SK-N-SH (cell line): ENCODE measurements around the gene EML5. TPM values are rescaled to one million over a fixed set of nuclear protein-coding genes. Genes with fewer than 3 reads are reported as not detected.

ENCODE experiments used
- CTCF ChIA-PET: fragments of 300-600, 350-600 bp; formaldehyde crosslinking; extraction: SDS; loops from one replicate; lab custom pipeline; 2021; lab: Yijun Ruan, JAX
- POLR2A ChIA-PET: fragments of 350-600 bp; sonication (Branson Sonifier 250); formaldehyde crosslinking; extraction: SDS; loops from one replicate; lab custom pipeline; 2020; ENCODE audit warnings: antibody characterized with exemption, inconsistent platforms; lab: Yijun Ruan, JAX
- DNase-seq: peaks from one replicate; pipeline ENCODE4 v3.0.0; 2012
- H2AFZ ChIP-seq: fragments of 200-600 bp; sonication (generic); 2 replicates; pipeline ENCODE4 v1.8.1; 2016; ENCODE audit warnings: antibody characterized with exemption, mild to moderate bottlenecking, low read depth
- H3F3A ChIP-seq: fragments of 200-600 bp; sonication (generic); replicated peaks from 2 replicates; pipeline ENCODE3; 2016; ENCODE audit warnings: antibody characterized with exemption, mild to moderate bottlenecking; ENCODE audit not compliant: insufficient read depth
- H3K27ac ChIP-seq, 2 experiments: fragments of 200-500 bp in 1 of 2; fragments of 200-600 bp in 1 of 2; sonication (Bioruptor generic) in 1 of 2; sonication (generic), shearing (Covaris generic) in 1 of 2; 2 replicates each; pipeline versions ENCODE4 v1.5.1 to v1.6.1; 2014 to 2016; ENCODE audit warnings: low read depth in 2 of 2, inconsistent platforms in 1 of 2, low read length in 1 of 2, mild to moderate bottlenecking in 1 of 2, mixed read lengths in 1 of 2
- H3K27me3 ChIP-seq: fragments of 200-600 bp; sonication (generic), shearing (Covaris generic); 2 replicates; pipeline ENCODE4 v1.6.1; 2016; ENCODE audit warnings: mixed run types; ENCODE audit not compliant: insufficient read depth
- H3K36me3 ChIP-seq, 2 experiments: fragments of 200-500 bp in 1 of 2; fragments of 200-600 bp in 1 of 2; sonication (Bioruptor generic) in 1 of 2; sonication (generic) in 1 of 2; replicated peaks in 1 of 2; 2 replicates each; pipeline versions ENCODE3 to v1.5.1; 2014 to 2016; ENCODE audit warnings: low read length in 1 of 2, mild to moderate bottlenecking in 1 of 2; ENCODE audit not compliant: insufficient read depth in 2 of 2, control insufficient read depth in 1 of 2
- H3K4me1 ChIP-seq, 2 experiments: fragments of 200-500 bp in 1 of 2; fragments of 200-600 bp in 1 of 2; sonication (Bioruptor generic) in 1 of 2; sonication (generic), shearing (Covaris generic) in 1 of 2; 2 replicates each; pipeline versions ENCODE4 v1.5.1 to v1.6.1; 2014 to 2016; ENCODE audit warnings: low read depth in 1 of 2, low read length in 1 of 2, mixed run types in 1 of 2; ENCODE audit not compliant: insufficient read depth in 2 of 2, control insufficient read depth in 1 of 2
- H3K4me2 ChIP-seq: fragments of 200-600 bp; sonication (generic), shearing (Covaris generic); 2 replicates; pipeline ENCODE4 v1.6.1; 2017; ENCODE audit warnings: mixed run types
- H3K4me3 ChIP-seq, 2 experiments: fragments of 200-500 bp in 1 of 2; fragments of 200-600 bp in 1 of 2; sonication (Bioruptor generic) in 1 of 2; sonication (generic), shearing (Covaris generic) in 1 of 2; 2 replicates each; pipeline versions ENCODE4 v1.5.1 to v1.8.1; 2014 to 2016; ENCODE audit warnings: low read depth in 2 of 2, inconsistent platforms in 1 of 2, low read length in 1 of 2, mild to moderate bottlenecking in 1 of 2, mixed read lengths in 1 of 2, moderate library complexity in 1 of 2
- H3K79me2 ChIP-seq: fragments of 200-600 bp; sonication (generic); 2 replicates; pipeline ENCODE4 v1.8.1; 2017; ENCODE audit warnings: mild to moderate bottlenecking; ENCODE audit not compliant: insufficient read depth
- H3K9ac ChIP-seq: fragments of 200-600 bp; sonication (generic); 2 replicates; pipeline ENCODE4 v1.6.1; 2017; ENCODE audit warnings: mixed run types
- H3K9me2 ChIP-seq: fragments of 200-600 bp; sonication (generic); 2 replicates; pipeline ENCODE4 v1.6.1; 2017; ENCODE audit warnings: mixed run types
- H3K9me3 ChIP-seq: fragments of 200-600 bp; sonication (generic); 2 replicates; pipeline ENCODE4 v1.6.1; 2017; ENCODE audit warnings: mixed run types, mild to moderate bottlenecking, moderate library complexity
- H4K20me1 ChIP-seq: fragments of 200-600 bp; sonication (generic); 2 replicates; pipeline ENCODE4 v1.6.1; 2017; ENCODE audit warnings: mild to moderate bottlenecking, mixed run types; ENCODE audit not compliant: insufficient read depth
- EP300 ChIP-seq, 2 experiments: IDR thresholded peaks; 2 replicates each; pipeline versions ENCODE4 v1.4.0 to v1.6.1; 2012; ENCODE audit warnings: borderline replicate concordance in 1 of 2, low read depth in 1 of 2, low read length in 1 of 2
- GABPA ChIP-seq: IDR thresholded peaks from 2 replicates; pipeline ENCODE4 v1.4.0; 2012; ENCODE audit warnings: low read depth, mild to moderate bottlenecking
- GATA2 ChIP-seq: sonication (generic); formaldehyde crosslinking; IDR thresholded peaks from 2 replicates; pipeline ENCODE4 v1.5.0; 2020; ENCODE audit warnings: mild to moderate bottlenecking, missing genetic modification reagents
- MEF2A ChIP-seq: IDR thresholded peaks from 2 replicates; pipeline ENCODE4 v1.4.0; 2012; ENCODE audit warnings: low read depth, borderline replicate concordance
- NFIC ChIP-seq: IDR thresholded peaks from 2 replicates; pipeline ENCODE4 v1.4.0; 2012; ENCODE audit warnings: borderline replicate concordance
- POLR2AphosphoS5 ChIP-seq: IDR thresholded peaks from 2 replicates; pipeline ENCODE4 v1.6.1; 2012; ENCODE audit warnings: low read depth, low read length
- SIN3A ChIP-seq: IDR thresholded peaks from 2 replicates; pipeline ENCODE4 v1.6.1; 2012; ENCODE audit warnings: low read depth, mild to moderate bottlenecking, low read length, moderate library complexity, borderline replicate concordance
- TAF1 ChIP-seq: IDR thresholded peaks from 2 replicates; pipeline ENCODE4 v1.6.1; 2012; ENCODE audit warnings: low read depth, mild to moderate bottlenecking, low read length, moderate library complexity, borderline replicate concordance
- WGBS: methylation state at CpG from one replicate; pipeline ENCODE4 v1.1.6; 2017; ENCODE audit warnings: low lambda C conversion rate; 5-methylcytosine and 5-hydroxymethylcytosine counted together
- polyA plus RNA-seq, 3 experiments: library from polyadenylated mRNA; depleted of rRNA; stranded (reverse); fragments of >200 nt; gene quantifications; 2 replicates each; pipeline ENCODE4 v1.2.3, GENCODE V29; 2012
- TF ChIP-seq, protein P1 (sequence below): IDR thresholded peaks from 2 replicates; pipeline ENCODE4 v1.4.0; 2012; ENCODE audit warnings: low read depth, borderline replicate concordance
- TF ChIP-seq, protein P2 (sequence below): IDR thresholded peaks from 2 replicates; pipeline ENCODE4 v1.6.1; 2012; ENCODE audit warnings: mild to moderate bottlenecking, low read depth, low read length, moderate library complexity

EML5 gene
- polyA plus RNA-seq, 1 of the 3 experiments (the other 2 are of a cell fraction) = 0.23 TPM

DNA sequence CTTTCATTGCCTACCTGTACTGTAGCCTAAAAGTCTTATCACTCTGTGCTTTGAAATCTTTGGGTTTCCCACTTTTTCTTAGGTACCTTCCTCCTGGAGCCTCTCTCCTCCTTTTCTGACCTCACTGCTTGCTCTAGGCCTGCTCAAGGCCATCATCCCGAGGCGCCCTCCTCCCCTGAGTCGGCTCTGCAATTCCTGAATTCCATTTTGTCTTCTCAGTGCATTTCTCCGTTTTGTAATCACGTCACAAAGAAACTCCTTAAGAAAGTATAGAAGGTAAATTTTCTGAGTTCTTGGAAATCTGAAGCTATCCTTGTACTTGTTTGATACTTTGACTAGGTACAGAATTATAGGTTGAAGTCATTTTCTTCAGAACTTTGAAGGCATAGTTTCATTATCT, 204.7 kb downstream of the EML5 start:
- H3K9me2 ChIP-seq = no peaks in the 10 kb centered on the region
- no peak overlapping the region for H3K4me3 ChIP-seq
- no peaks in the 10 kb centered on the region for H3F3A ChIP-seq
- DNase-seq = no peak
- no peak overlapping the region for H3K4me2 ChIP-seq
- H3K27ac ChIP-seq = no peak overlapping the region
- H3K9me3 ChIP-seq = no peaks in the 10 kb centered on the region
- H3K79me2 ChIP-seq = peaks cover 26% of the 10 kb centered on the region; the same call in 1 of the 2 replicates
- H3K27me3 ChIP-seq = no peaks in the 10 kb centered on the region
- no peaks in the 10 kb centered on the region for H4K20me1 ChIP-seq
- no peaks in the 10 kb centered on the region for H3K4me1 ChIP-seq
- CTCF ChIA-PET = no interaction called here
- H3K9ac ChIP-seq = no peak overlapping the region
- 98% methylated on average over 5 of the region's 5 CpGs for WGBS
- H2AFZ ChIP-seq = no peak overlapping the region
- TF ChIP-seq SIN3A (no peak), GABPA (no peak), NFIC (no peak)
- POLR2A ChIA-PET = no interaction called here
- peaks cover 61 to 80% of the 10 kb centered on the region in 2 experiments for H3K36me3 ChIP-seq

DNA sequence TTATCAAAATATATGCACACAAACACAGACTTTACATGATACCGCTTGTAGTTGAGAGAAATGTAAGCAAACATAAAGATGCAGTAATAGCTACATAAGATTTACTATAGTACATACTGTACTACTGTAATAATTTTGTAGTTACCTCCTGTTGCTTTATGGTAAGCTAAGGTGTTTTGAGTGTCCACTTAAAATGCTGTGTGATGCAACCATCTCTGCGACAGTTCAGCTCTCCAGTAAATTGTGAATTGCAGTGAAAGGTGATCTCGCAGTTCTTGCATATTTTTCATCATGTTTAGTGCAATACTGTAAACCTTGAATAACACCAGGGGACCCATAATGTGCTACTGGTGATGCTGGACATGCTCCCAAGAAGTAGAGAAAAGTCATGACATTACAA, 208.3 kb downstream of the EML5 start:
- H3K9ac ChIP-seq = no peak overlapping the region

More for the DNA sequence above, 208.3 kb downstream of the EML5 start:
- H3K9me3 ChIP-seq = no peaks in the 10 kb centered on the region
- no peak overlapping the region for H3K27ac ChIP-seq
- ChIA-PET POLR2A (no interaction called here), CTCF (interaction anchor here (1.0 to 1.2 kb wide), 2 partner anchors 20 to 29 kb away, joined by 3 read pairs; no protein-coding TSS in a partner anchor)
- H4K20me1 ChIP-seq = no peaks in the 10 kb centered on the region
- 100% methylated on average over 3 of the region's 3 CpGs for WGBS
- H3K36me3 ChIP-seq = peaks cover 69 to 88% of the 10 kb centered on the region in 2 experiments
- H3F3A ChIP-seq = peaks cover 7% of the 10 kb centered on the region
- TF ChIP-seq SIN3A (no peak), POLR2AphosphoS5 (no peak), MEF2A (no peak), EP300 (IDR thresholded peaks at IDR 0.05; ENCODE audit: borderline replicate concordance in 1 of 2, low read depth in 1 of 2, low read length in 1 of 2) (no peak), GATA2 (CRISPR knock-in tag) (no peak), TAF1 (no peak)
- TF ChIP-seq, protein P1, sequence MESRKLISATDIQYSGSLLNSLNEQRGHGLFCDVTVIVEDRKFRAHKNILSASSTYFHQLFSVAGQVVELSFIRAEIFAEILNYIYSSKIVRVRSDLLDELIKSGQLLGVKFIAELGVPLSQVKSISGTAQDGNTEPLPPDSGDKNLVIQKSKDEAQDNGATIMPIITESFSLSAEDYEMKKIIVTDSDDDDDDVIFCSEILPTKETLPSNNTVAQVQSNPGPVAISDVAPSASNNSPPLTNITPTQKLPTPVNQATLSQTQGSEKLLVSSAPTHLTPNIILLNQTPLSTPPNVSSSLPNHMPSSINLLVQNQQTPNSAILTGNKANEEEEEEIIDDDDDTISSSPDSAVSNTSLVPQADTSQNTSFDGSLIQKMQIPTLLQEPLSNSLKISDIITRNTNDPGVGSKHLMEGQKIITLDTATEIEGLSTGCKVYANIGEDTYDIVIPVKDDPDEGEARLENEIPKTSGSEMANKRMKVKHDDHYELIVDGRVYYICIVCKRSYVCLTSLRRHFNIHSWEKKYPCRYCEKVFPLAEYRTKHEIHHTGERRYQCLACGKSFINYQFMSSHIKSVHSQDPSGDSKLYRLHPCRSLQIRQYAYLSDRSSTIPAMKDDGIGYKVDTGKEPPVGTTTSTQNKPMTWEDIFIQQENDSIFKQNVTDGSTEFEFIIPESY = no peak
- TF ChIP-seq, protein P2, sequence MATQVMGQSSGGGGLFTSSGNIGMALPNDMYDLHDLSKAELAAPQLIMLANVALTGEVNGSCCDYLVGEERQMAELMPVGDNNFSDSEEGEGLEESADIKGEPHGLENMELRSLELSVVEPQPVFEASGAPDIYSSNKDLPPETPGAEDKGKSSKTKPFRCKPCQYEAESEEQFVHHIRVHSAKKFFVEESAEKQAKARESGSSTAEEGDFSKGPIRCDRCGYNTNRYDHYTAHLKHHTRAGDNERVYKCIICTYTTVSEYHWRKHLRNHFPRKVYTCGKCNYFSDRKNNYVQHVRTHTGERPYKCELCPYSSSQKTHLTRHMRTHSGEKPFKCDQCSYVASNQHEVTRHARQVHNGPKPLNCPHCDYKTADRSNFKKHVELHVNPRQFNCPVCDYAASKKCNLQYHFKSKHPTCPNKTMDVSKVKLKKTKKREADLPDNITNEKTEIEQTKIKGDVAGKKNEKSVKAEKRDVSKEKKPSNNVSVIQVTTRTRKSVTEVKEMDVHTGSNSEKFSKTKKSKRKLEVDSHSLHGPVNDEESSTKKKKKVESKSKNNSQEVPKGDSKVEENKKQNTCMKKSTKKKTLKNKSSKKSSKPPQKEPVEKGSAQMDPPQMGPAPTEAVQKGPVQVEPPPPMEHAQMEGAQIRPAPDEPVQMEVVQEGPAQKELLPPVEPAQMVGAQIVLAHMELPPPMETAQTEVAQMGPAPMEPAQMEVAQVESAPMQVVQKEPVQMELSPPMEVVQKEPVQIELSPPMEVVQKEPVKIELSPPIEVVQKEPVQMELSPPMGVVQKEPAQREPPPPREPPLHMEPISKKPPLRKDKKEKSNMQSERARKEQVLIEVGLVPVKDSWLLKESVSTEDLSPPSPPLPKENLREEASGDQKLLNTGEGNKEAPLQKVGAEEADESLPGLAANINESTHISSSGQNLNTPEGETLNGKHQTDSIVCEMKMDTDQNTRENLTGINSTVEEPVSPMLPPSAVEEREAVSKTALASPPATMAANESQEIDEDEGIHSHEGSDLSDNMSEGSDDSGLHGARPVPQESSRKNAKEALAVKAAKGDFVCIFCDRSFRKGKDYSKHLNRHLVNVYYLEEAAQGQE = no peak
- H3K4me3 ChIP-seq = no peak overlapping the region
- no peaks in the 10 kb centered on the region for H3K4me1 ChIP-seq
- no peak overlapping the region for H2AFZ ChIP-seq
- no peak overlapping the region for H3K4me2 ChIP-seq
- no peaks in the 10 kb centered on the region for H3K9me2 ChIP-seq
- peaks cover 19% of the 10 kb centered on the region; the same call in 1 of the 2 replicates for H3K79me2 ChIP-seq
- H3K27me3 ChIP-seq = no peaks in the 10 kb centered on the region
- no peak for DNase-seq
